ENCODE results near the gene HDAC4. TPM values are rescaled to one million over a fixed set of nuclear protein-coding genes. Genes with fewer than 3 reads are reported as not detected.

The HDAC4 gene
- total RNA-seq, 2 experiments from 2014 or later = 25.2 to 65.1 TPM

DNA sequence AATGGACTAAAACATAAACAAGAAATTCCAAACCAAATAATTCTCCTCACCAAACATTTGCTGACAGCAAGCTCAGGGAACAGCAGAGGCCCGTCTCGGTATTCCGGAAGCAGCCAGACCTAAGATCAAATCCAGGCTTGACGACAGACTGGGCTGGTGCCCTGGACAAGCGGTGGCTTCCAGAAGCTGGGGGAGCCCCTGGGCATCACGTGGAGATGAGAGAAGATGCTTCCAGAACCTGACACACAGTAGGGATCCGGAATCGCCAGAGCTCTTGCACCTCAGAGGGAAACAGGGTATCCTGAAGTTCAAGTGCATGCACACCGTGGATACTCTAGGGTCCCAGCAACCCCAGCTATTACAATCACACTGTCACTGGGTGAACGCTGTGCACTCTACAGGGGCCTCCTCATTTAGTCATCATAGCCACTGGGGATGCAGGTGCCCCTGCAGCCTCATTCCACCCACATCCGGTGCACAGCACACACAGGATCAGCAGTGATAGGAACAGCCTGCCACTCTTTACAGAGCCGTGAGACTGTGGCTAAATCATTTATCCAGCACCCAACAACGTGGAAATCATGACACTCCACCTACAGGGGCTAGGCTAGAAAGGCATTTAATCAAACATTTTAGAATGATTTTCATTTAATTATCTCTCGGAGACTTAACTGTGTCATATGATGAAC lies 102.6 kb downstream of the HDAC4 start:
- ATAC-seq = peak; percentile 96
- H3K4me1 Mint-ChIP-seq = peaks cover 66% of the 10 kb centered on the region
- CTCF ChIA-PET = interaction anchor here (0.9 to 1.9 kb wide), 7 partner anchors 13 to 81 kb away, joined by 3 to 8 read pairs (median 7); no protein-coding TSS in a partner anchor

DNA sequence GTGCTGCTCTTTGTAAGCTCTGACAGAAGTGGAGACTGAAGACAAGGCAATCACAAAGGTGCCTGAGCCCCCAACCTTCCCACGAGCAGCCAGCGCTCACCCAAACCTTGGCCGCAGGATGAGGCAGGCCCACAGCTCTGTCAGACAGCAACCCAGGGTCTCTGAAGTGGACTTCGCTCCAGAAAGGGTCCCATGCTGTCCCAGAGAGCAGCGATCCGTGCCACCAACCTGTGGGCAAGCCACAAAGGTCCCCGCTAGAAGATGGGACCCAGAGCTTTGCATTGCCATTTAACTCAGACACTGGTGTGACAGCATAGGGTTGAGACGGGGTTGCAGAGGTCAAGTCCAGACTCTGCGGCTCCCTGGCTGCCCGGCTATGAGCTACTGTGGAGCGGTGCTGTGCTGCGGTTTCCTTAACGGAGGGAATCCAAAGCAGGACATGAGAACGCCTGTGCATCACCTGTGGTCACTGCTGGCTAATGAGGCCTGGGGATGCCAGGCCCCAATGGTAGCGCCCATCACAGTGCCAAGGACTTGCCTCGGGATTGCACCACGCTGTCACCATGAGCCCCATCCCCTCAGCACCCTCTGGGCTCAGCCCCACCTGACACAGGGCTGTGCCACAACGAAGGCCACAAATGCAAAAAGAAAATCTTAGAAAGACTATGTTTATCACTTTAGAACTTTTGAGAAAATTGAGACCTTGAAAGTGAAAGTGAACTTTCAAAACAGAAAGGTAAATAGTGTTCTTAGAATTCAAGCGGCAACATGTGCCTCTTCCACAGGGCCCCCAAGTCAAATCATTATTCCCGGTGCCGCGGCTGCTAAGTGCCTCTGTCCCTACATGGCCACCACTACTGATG lies 103.4 kb downstream of the HDAC4 start:
- H3K27me3 Mint-ChIP-seq = no peaks in the 10 kb centered on the region
- ATAC-seq (no peak), DNase-seq (no peak)
- H3K9me3 Mint-ChIP-seq (ENCODE audit: low read depth) = no peaks in the 10 kb centered on the region
- CTCF ChIA-PET = interaction anchor here (0.9 to 4.2 kb wide), 8 partner anchors 8 to 80 kb away, joined by 3 to 16 read pairs (median 7); no protein-coding TSS in a partner anchor
- H3K4me1 Mint-ChIP-seq = peaks cover 63% of the 10 kb centered on the region
- H3K36me3 Mint-ChIP-seq = no peaks in the 10 kb centered on the region
- H3K27ac Mint-ChIP-seq = peak overlapping the region; percentile 85
- H3K4me3 Mint-ChIP-seq = peak overlapping the region; percentile 70

More for the DNA sequence above, 102.6 kb downstream of the HDAC4 start:
- no peaks in the 10 kb centered on the region for H3K27me3 Mint-ChIP-seq
- H3K4me3 Mint-ChIP-seq = peak overlapping the region; percentile 70
- peaks cover 1% of the 10 kb centered on the region for H3K36me3 Mint-ChIP-seq
- peak overlapping the region; percentile 85 for H3K27ac Mint-ChIP-seq
- H3K9me3 Mint-ChIP-seq (ENCODE audit: low read depth) = no peaks in the 10 kb centered on the region
- peak; percentile 92 for DNase-seq

- H3K27ac Mint-ChIP-seq = peak overlapping the region; percentile 65
- ATAC-seq (no peak), DNase-seq (no peak)
- H3K4me3 Mint-ChIP-seq = peak overlapping the region; percentile 49
- CTCF ChIA-PET = interaction anchor here (1.0 to 4.2 kb wide), 8 partner anchors 7 to 29 kb away, joined by 3 to 18 read pairs (median 6); no protein-coding TSS in a partner anchor
- no peaks in the 10 kb centered on the region for H3K9me3 Mint-ChIP-seq (ENCODE audit: low read depth)
- H3K4me1 Mint-ChIP-seq = peaks cover 58% of the 10 kb centered on the region
- H3K27me3 Mint-ChIP-seq = no peaks in the 10 kb centered on the region
- no peaks in the 10 kb centered on the region for H3K36me3 Mint-ChIP-seq
Observed at GRCh38 chr2:239296020-239296932, 104.5 kb downstream of the HDAC4 start.

DNA sequence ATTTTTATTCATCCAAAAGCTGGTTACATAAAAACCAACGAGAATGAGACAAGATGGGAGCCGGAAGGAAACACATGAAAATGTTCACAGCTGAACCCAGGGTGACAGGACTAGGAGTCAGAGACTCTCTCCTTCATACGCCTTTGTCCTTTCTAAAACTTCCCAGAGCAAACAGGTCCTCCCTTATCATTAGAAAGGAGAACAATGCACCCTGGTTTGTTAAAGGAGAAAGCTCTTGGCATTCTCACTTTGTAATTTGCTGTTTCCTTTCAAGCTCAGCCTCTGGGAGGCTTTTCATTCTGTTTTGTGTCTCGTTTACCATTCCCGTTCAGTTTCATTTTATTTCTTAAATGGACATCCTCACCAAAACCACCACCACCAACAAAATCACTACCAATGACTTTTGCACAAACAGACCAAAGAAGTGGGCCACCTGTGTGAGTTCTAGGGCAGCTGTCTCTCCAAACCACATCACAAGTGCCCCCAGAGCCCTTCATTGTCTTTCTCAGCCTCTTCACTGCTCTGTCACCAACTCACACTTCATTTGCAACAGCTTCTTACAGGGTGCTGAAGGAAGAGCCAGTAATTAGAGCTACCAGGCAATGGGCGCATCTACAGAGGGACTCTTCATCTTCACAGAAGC lies 105.3 kb downstream of the HDAC4 start:
- H3K36me3 Mint-ChIP-seq = peaks cover under 1% of the 10 kb centered on the region
- CTCF ChIA-PET = interaction anchor here (0.7 to 4.2 kb wide), 7 partner anchors 10 to 78 kb away, joined by 3 to 18 read pairs (median 4); no protein-coding TSS in a partner anchor
- peak overlapping the region; percentile 49 for H3K4me3 Mint-ChIP-seq
- H3K27me3 Mint-ChIP-seq = no peaks in the 10 kb centered on the region
- peaks cover 61% of the 10 kb centered on the region for H3K4me1 Mint-ChIP-seq
- ATAC-seq (no peak), DNase-seq (no peak)
- no peaks in the 10 kb centered on the region for H3K9me3 Mint-ChIP-seq (ENCODE audit: low read depth)
- peak overlapping the region; percentile 65 for H3K27ac Mint-ChIP-seq

DNA sequence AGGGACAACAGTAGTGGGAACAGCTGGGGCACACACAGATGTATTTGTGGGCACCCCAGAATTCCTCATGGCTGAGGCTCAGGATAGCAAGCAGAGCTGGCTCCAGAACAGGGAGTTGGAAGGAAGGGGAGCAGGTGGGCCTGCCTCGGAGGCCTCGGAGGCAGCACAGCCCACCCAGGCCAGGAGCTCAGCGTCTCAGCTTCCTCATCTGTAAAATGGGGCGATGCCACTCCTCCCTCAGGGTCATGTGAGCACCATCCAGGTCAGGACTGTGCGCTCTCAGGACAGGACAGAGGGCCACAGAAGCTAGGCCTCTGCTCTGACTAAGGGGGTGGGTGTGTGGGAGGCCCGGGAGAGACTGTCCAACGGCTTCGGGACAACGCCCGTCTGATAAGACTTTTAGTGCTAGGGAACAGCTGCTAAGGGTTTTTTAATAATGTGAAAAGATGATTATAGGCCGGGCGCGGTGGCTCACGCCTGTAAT lies 106.2 kb downstream of the HDAC4 start:
- H3K27me3 Mint-ChIP-seq = no peaks in the 10 kb centered on the region

DNA sequence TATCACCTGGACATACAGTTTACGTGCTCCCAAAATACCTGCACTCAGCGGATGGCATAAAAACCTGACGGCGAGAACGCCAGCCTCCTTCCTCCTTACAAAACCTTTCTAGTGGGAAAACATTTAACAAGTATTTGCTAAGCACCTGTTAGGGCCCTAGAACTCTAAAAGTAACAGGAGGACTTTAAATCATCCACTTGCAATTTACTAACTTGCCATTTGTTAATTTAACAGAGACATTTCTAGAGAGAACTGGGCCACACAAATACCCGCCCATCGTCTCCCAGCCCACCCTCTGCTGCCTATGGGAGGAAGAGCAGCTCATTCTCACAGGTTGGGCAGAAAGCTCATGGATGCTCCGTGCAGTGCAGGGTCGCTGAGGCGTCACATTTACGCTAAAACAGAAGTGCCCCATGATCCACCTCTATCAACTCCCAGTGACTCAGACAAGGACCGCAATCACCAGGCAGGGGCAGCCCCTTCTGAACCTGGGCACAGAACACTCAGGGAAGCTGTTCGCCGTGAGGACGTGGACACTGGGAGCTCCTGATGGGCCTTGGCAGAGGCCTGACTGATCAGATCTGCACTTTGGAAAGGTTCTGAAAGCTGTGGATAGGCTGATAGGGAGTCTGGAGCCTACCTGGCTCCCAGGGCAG lies 106.9 kb downstream of the HDAC4 start:
- no peaks in the 10 kb centered on the region for H3K9me3 Mint-ChIP-seq (ENCODE audit: low read depth)
- peaks cover 4% of the 10 kb centered on the region for H3K36me3 Mint-ChIP-seq
- CTCF ChIA-PET = interaction anchor here (0.7 to 4.2 kb wide), 6 partner anchors 9 to 29 kb away, joined by 3 to 18 read pairs (median 4); no protein-coding TSS in a partner anchor
- H3K27ac Mint-ChIP-seq = peak overlapping the region; percentile 48
- no peak overlapping the region for H3K4me3 Mint-ChIP-seq
- DNase-seq (peak; percentile 72), ATAC-seq (peak; percentile 12)
- H3K27me3 Mint-ChIP-seq = no peaks in the 10 kb centered on the region
- peaks cover 72% of the 10 kb centered on the region for H3K4me1 Mint-ChIP-seq

More for the DNA sequence above, 106.2 kb downstream of the HDAC4 start:
- H3K27ac Mint-ChIP-seq = no peak overlapping the region
- no peaks in the 10 kb centered on the region for H3K9me3 Mint-ChIP-seq (ENCODE audit: low read depth)
- no peak for ATAC-seq
- peaks cover 69% of the 10 kb centered on the region for H3K4me1 Mint-ChIP-seq
- no peak for DNase-seq
- peaks cover 4% of the 10 kb centered on the region for H3K36me3 Mint-ChIP-seq
- CTCF ChIA-PET = interaction anchor here (0.7 to 4.2 kb wide), 8 partner anchors 9 to 29 kb away, joined by 3 to 18 read pairs (median 4); no protein-coding TSS in a partner anchor
- H3K4me3 Mint-ChIP-seq = no peak overlapping the region

- no peaks in the 10 kb centered on the region for H3K27me3 Mint-ChIP-seq
- peaks cover 74% of the 10 kb centered on the region for H3K4me1 Mint-ChIP-seq
- H3K4me3 Mint-ChIP-seq = no peak overlapping the region
- H3K27ac Mint-ChIP-seq = no peak overlapping the region
- no peak for ATAC-seq
- H3K9me3 Mint-ChIP-seq (ENCODE audit: low read depth) = no peaks in the 10 kb centered on the region
- CTCF ChIA-PET = interaction anchor here (1.4 to 4.2 kb wide), 3 partner anchors 11 to 28 kb away, joined by 3 to 16 read pairs (median 7); no protein-coding TSS in a partner anchor
- H3K36me3 Mint-ChIP-seq = peaks cover 4% of the 10 kb centered on the region
- DNase-seq = no peak
Observed at GRCh38 chr2:239292959-239293774, 107.7 kb downstream of the HDAC4 start.

DNA sequence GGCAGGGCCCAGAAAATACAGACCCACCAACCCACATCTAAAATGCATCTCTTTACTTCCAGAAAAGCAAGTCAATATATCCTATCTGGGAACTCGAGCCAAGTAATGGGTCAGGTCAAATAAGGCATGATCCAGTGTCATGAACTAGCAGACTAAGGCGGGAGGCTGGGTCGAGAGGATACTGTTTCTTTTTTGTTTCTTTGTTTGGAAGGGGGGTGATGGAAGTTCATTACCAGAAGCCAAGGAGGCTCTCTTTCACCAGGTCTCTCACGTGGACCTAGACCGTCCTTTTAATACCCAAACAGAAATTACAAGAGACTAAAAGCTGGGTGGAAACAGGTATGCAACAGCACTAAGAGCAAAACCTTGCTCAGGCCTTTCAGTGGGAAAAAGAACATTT lies 108.3 kb downstream of the HDAC4 start:
- Mint-ChIP-seq H3K27me3 (peaks cover under 1% of the 10 kb centered on the region), H3K9me3 (ENCODE audit: low read depth) (no peaks in the 10 kb centered on the region), H3K36me3 (peaks cover 8% of the 10 kb centered on the region), H3K4me3 (no peak overlapping the region), H3K27ac (no peak overlapping the region), H3K4me1 (peaks cover 74% of the 10 kb centered on the region)
- DNase-seq (no peak), ATAC-seq (no peak)
- CTCF ChIA-PET = interaction anchor here (1.5 kb wide), 1 partner anchor 12 kb away, joined by 7 read pairs; no protein-coding TSS in a partner anchor

- ATAC-seq (no peak), DNase-seq (no peak)
- Mint-ChIP-seq H3K4me3 (no peak overlapping the region), H3K27me3 (peaks cover 5% of the 10 kb centered on the region), H3K9me3 (ENCODE audit: low read depth) (no peaks in the 10 kb centered on the region), H3K4me1 (peaks cover 75% of the 10 kb centered on the region), H3K36me3 (peaks cover 13% of the 10 kb centered on the region), H3K27ac (no peak overlapping the region)
- CTCF ChIA-PET = interaction anchor here (0.7 to 2.0 kb wide), 4 partner anchors 12 to 25 kb away, joined by 3 to 7 read pairs (median 4); no protein-coding TSS in a partner anchor
Observed at GRCh38 chr2:239291475-239292350, 109.1 kb downstream of the HDAC4 start.

Data from activated CD8-positive, alpha-beta memory T cell treated with anti-CD3 and anti-CD28 coated beads, Interleukin-2, amount 10 ng/mL, durations not matched to agents 7 days and 5 days (primary cell).